AG04449 (cell line): ENCODE results near the gene FAM50A.

Experiments used
- CTCF ChIA-PET: fragments of 350-600 bp; formaldehyde crosslinking; extraction: SDS; loops from one replicate; lab custom pipeline; 2021; ENCODE audit warnings: antibody characterized with exemption; lab: Yijun Ruan, JAX
- POLR2A ChIA-PET: fragments of 400-600, 350-600 bp; formaldehyde crosslinking; extraction: SDS; loops from one replicate; lab custom pipeline; 2020; ENCODE audit warnings: antibody characterized with exemption, inconsistent platforms; lab: Yijun Ruan, JAX
- DNase-seq: peaks from one replicate; pipeline ENCODE4 v3.0.0-alpha.2; 2010; ENCODE audit warnings: low read depth, low spot score
- H3K4me3 ChIP-seq: 2 replicates; pipeline ENCODE4 v1.5.1; 2011; ENCODE audit warnings: low read depth, mild to moderate bottlenecking, control low read depth, low read length
- CTCF ChIP-seq: IDR thresholded peaks from one replicate; pipeline ENCODE4 v1.5.1; 2011; ENCODE audit warnings: mild to moderate bottlenecking, moderate library complexity, low read length, control low read depth, inconsistent platforms; ENCODE audit not compliant: insufficient read depth; ENCODE audit errors: missing control alignments

Gene FAM50A

GRCh38 chrX:154465601-154466000 lies 21.7 kb downstream of the FAM50A start:
- H3K4me3 ChIP-seq = no peak overlapping the region
- no peak for TF ChIP-seq CTCF
- CTCF ChIA-PET = no interaction called here
- DNase-seq = no peak
- POLR2A ChIA-PET = no interaction called here

GRCh38 chrX:154466036-154466435 lies 22.1 kb downstream of the FAM50A start:
- H3K4me3 ChIP-seq = no peak overlapping the region
- TF ChIP-seq CTCF = no peak
- CTCF ChIA-PET = interaction anchor here (1.3 kb wide), 1 partner anchor 11 kb away, joined by 3 read pairs; no protein-coding TSS in a partner anchor
- POLR2A ChIA-PET = interaction anchor here (0.9 kb wide), 1 partner anchor 13 kb away, joined by 4 read pairs; the partner anchor contains the start of gene LAGE3
- no peak for DNase-seq

GRCh38 chrX:154466907-154467306 lies 23.0 kb downstream of the FAM50A start:
- ChIA-PET POLR2A (no interaction called here), CTCF (interaction anchor here (1.3 kb wide), 1 partner anchor 11 kb away, joined by 3 read pairs; no protein-coding TSS in a partner anchor)
- no peak for TF ChIP-seq CTCF
- DNase-seq = no peak
- no peak overlapping the region for H3K4me3 ChIP-seq

GRCh38 chrX:154467556-154467955 lies 23.6 kb downstream of the FAM50A start:
- no peak for DNase-seq
- TF ChIP-seq CTCF = no peak
- POLR2A ChIA-PET = interaction anchor here (1.4 kb wide), 1 partner anchor 8 kb away, joined by 8 read pairs; no protein-coding TSS in a partner anchor
- no peak overlapping the region for H3K4me3 ChIP-seq
- CTCF ChIA-PET = interaction anchor here (1.3 kb wide), 1 partner anchor 10 kb away, joined by 3 read pairs; no protein-coding TSS in a partner anchor

- no peak for TF ChIP-seq CTCF
- POLR2A ChIA-PET = interaction anchor here (1.4 kb wide), 1 partner anchor 9 kb away, joined by 8 read pairs; no protein-coding TSS in a partner anchor
- CTCF ChIA-PET = no interaction called here
- no peak for DNase-seq
- no peak overlapping the region for H3K4me3 ChIP-seq
Observed at GRCh38 chrX:154468217-154468616, 24.3 kb downstream of the FAM50A start.

- CTCF ChIA-PET = no interaction called here
- POLR2A ChIA-PET = interaction anchor here (0.7 kb wide), 1 partner anchor 11 kb away, joined by 3 read pairs; the partner anchor contains the start of gene PLXNA3
- no peak for TF ChIP-seq CTCF
- DNase-seq = no peak
- H3K4me3 ChIP-seq = no peak overlapping the region
Observed at GRCh38 chrX:154469114-154469513, 25.2 kb downstream of the FAM50A start.
